H1 (cell line): ENCODE results near the gene AOPEP. TPM values are rescaled to one million over a fixed set of nuclear protein-coding genes. Genes with fewer than 3 reads are reported as not detected.

ENCODE experiments used
- CTCF ChIA-PET: fragments of 300-600 bp; sonication (Branson Sonifier 250); formaldehyde crosslinking; loops from one replicate; lab custom pipeline; 2021; ENCODE audit not compliant: partially characterized antibody; lab: Charles Lee
- POLR2A ChIA-PET: fragments of 300-600 bp; sonication (Branson Sonifier 250); formaldehyde crosslinking; loops from one replicate; lab custom pipeline; 2021; ENCODE audit warnings: inconsistent platforms; ENCODE audit not compliant: partially characterized antibody; lab: Charles Lee
- DNase-seq, 2 experiments: peaks; one replicate each; pipeline versions ENCODE4 v3.0.0 to v3.0.0-alpha.2; 2010 to 2022; ENCODE audit warnings: low spot score in 2 of 2, low read depth in 1 of 2, mixed read lengths in 1 of 2
- FAIRE-seq: peaks from 2 replicates; lab custom pipeline; 2011; peaks lifted over from hg19 to GRCh38; lab: Jason Lieb, UNC
- H2AFZ ChIP-seq: 2 replicates; pipeline ENCODE4 v1.8.1; 2012; ENCODE audit warnings: low read length, inconsistent platforms
- H2AK5ac ChIP-seq: 2 replicates; pipeline ENCODE4 v1.6.1; 2013; ENCODE audit warnings: low read depth, low read length
- H2BK120ac ChIP-seq: replicated peaks from 2 replicates; pipeline ENCODE3; 2013; ENCODE audit warnings: low read depth, low read length, inconsistent platforms
- H2BK12ac ChIP-seq: 2 replicates; pipeline ENCODE4 v1.6.1; 2013; ENCODE audit warnings: low read depth, low read length
- H2BK15ac ChIP-seq: 2 replicates; pipeline ENCODE4 v1.6.1; 2013; ENCODE audit warnings: low read length
- H2BK20ac ChIP-seq: 2 replicates; pipeline ENCODE4 v1.6.1; 2013; ENCODE audit warnings: low read length
- H2BK5ac ChIP-seq: 2 replicates; pipeline ENCODE4 v1.6.1; 2013; ENCODE audit warnings: low read depth, low read length
- H3K14ac ChIP-seq: 2 replicates; pipeline ENCODE4 v1.6.1; 2013; ENCODE audit warnings: inconsistent platforms; ENCODE audit not compliant: insufficient read length
- H3K18ac ChIP-seq: 2 replicates; pipeline ENCODE4 v1.6.1; 2013; ENCODE audit warnings: low read length; ENCODE audit errors: extremely low read depth
- H3K23ac ChIP-seq: 2 replicates; pipeline ENCODE4 v1.6.1; 2013; ENCODE audit warnings: inconsistent platforms; ENCODE audit not compliant: insufficient read length
- H3K23me2 ChIP-seq: 2 replicates; pipeline ENCODE4 v1.6.1; 2013; ENCODE audit warnings: low read depth, low read length
- H3K27ac ChIP-seq: 2 replicates; pipeline ENCODE4 v1.6.1; 2011; ENCODE audit warnings: low read depth, low read length, inconsistent platforms
- H3K27me3 ChIP-seq, 4 experiments: replicated peaks in 1 of 4; 1 replicate in 1 of 4; 2 replicates in 3 of 4; pipeline versions ENCODE4 v1.6.1 to v1.8.1; 2011 to 2013; ENCODE audit warnings: low read length in 3 of 4, mild to moderate bottlenecking in 3 of 4, inconsistent platforms in 2 of 4, mixed read lengths in 2 of 4, moderate library complexity in 1 of 4; ENCODE audit not compliant: control insufficient read depth in 3 of 4, insufficient read depth in 3 of 4; ENCODE audit errors: extremely low read depth in 1 of 4
- H3K36me3 ChIP-seq, 4 experiments: 2 replicates each; pipeline versions ENCODE4 v1.6.1 to v1.8.1; 2011 to 2013; ENCODE audit warnings: mild to moderate bottlenecking in 4 of 4, low read length in 3 of 4, moderate library complexity in 2 of 4, control low read depth in 1 of 4, inconsistent platforms in 1 of 4; ENCODE audit not compliant: insufficient read depth in 4 of 4, control insufficient read depth in 2 of 4
- H3K4ac ChIP-seq: replicated peaks from 2 replicates; pipeline ENCODE3; 2013; ENCODE audit warnings: low read length, low read depth, mixed read lengths, inconsistent platforms; ENCODE audit not compliant: insufficient read length
- H3K4me1 ChIP-seq, 4 experiments: replicated peaks in 1 of 4; 1 replicate in 1 of 4; 2 replicates in 3 of 4; pipeline versions ENCODE4 v1.6.1 to v1.8.1; 2011 to 2013; ENCODE audit warnings: low read length in 3 of 4, inconsistent platforms in 2 of 4, mixed read lengths in 1 of 4; ENCODE audit not compliant: insufficient read depth in 4 of 4, control insufficient read depth in 3 of 4
- H3K4me2 ChIP-seq, 2 experiments: 2 replicates each; pipeline versions ENCODE4 v1.6.1 to v1.8.1; 2011 to 2013; ENCODE audit warnings: low read depth in 2 of 2, low read length in 2 of 2, control low read depth in 1 of 2, inconsistent platforms in 1 of 2, mild to moderate bottlenecking in 1 of 2; ENCODE audit not compliant: insufficient read depth in 1 of 2
- H3K4me3 ChIP-seq, 4 experiments: fragments of 200-600, 300-600 bp in 1 of 4; sonication (generic), shearing (Covaris generic), sonication (Bioruptor Twin) in 1 of 4; 2 replicates each; pipeline versions ENCODE4 v1.5.1 to v1.8.1; 2011 to 2016; ENCODE audit warnings: low read length in 4 of 4, low read depth in 3 of 4, control low read depth in 2 of 4, inconsistent platforms in 2 of 4, mild to moderate bottlenecking in 2 of 4, mixed read lengths in 1 of 4, moderate library complexity in 1 of 4; ENCODE audit not compliant: insufficient read depth in 2 of 4; ENCODE audit errors: extremely low read depth in 1 of 4
- H3K56ac ChIP-seq: replicated peaks from 2 replicates; pipeline ENCODE3; 2013; ENCODE audit warnings: low read depth, mild to moderate bottlenecking, mixed read lengths, low read length, inconsistent platforms; ENCODE audit not compliant: insufficient read length
- H3K79me1 ChIP-seq: 2 replicates; pipeline ENCODE4 v1.6.1; 2013; ENCODE audit warnings: low read depth, low read length, control low read depth
- H3K79me2 ChIP-seq, 2 experiments: 2 replicates each; pipeline versions ENCODE4 v1.6.1 to v1.8.1; 2012 to 2013; ENCODE audit warnings: low read length in 2 of 2, mild to moderate bottlenecking in 2 of 2, inconsistent platforms in 1 of 2; ENCODE audit not compliant: insufficient read depth in 2 of 2, control insufficient read depth in 1 of 2
- H3K9ac ChIP-seq, 4 experiments: replicated peaks in 1 of 4; 1 replicate in 1 of 4; 2 replicates in 3 of 4; pipeline versions ENCODE4 v1.6.1 to v1.8.1; 2011 to 2013; ENCODE audit warnings: low read depth in 3 of 4, low read length in 3 of 4, control low read depth in 2 of 4, mild to moderate bottlenecking in 2 of 4, moderate library complexity in 2 of 4, inconsistent platforms in 1 of 4; ENCODE audit errors: extremely low read depth in 1 of 4
- H3K9me3 ChIP-seq, 2 experiments: 2 replicates each; pipeline versions ENCODE4 v1.6.1 to v1.8.1; 2012 to 2013; ENCODE audit warnings: mild to moderate bottlenecking in 2 of 2, moderate library complexity in 2 of 2, control low read depth in 1 of 2, inconsistent platforms in 1 of 2, low read depth in 1 of 2, low read length in 1 of 2, mixed read lengths in 1 of 2; ENCODE audit not compliant: insufficient read depth in 2 of 2
- H4K20me1 ChIP-seq, 2 experiments: replicated peaks in 1 of 2; 2 replicates each; pipeline versions ENCODE3 to v1.8.1; 2011 to 2013; ENCODE audit warnings: inconsistent platforms in 2 of 2, low read length in 2 of 2, mild to moderate bottlenecking in 1 of 2; ENCODE audit not compliant: insufficient read depth in 2 of 2, control insufficient read depth in 1 of 2
- H4K5ac ChIP-seq: 2 replicates; pipeline ENCODE4 v1.6.1; 2013; ENCODE audit warnings: low read length, low read depth, mixed read lengths, inconsistent platforms; ENCODE audit not compliant: insufficient read length
- H4K8ac ChIP-seq: 2 replicates; pipeline ENCODE4 v1.8.0; 2013; ENCODE audit warnings: mild to moderate bottlenecking, moderate library complexity, low read length, inconsistent platforms; ENCODE audit not compliant: insufficient read depth; ENCODE audit errors: extremely low read depth
- H4K91ac ChIP-seq: replicated peaks from 2 replicates; pipeline ENCODE3; 2013; ENCODE audit warnings: low read length, mixed read lengths, inconsistent platforms; ENCODE audit not compliant: insufficient read length
- BRCA1 ChIP-seq: IDR thresholded peaks from 2 replicates; pipeline ENCODE4 v1.6.1; 2012; ENCODE audit warnings: low read depth, low read length, improper control_type of control experiment
- CBX5 ChIP-seq: fragments of 300-800, 300-1000 bp; sonication (generic); IDR thresholded peaks from 2 replicates; pipeline ENCODE4 v1.7.1; 2016; ENCODE audit warnings: antibody characterized with exemption, low read length, low read depth
- JUN ChIP-seq: IDR thresholded peaks from 2 replicates; pipeline ENCODE4 v1.6.1; 2011; ENCODE audit warnings: low read depth, mild to moderate bottlenecking, improper control_type of control experiment, low read length
- NANOG ChIP-seq: IDR thresholded peaks from 2 replicates; pipeline ENCODE4 v1.6.1; 2011; ENCODE audit warnings: low read length, low read depth, mild to moderate bottlenecking, inconsistent platforms; ENCODE audit not compliant: insufficient read depth, poor library complexity, severe bottlenecking
- SP1 ChIP-seq: IDR thresholded peaks from 2 replicates; pipeline ENCODE4 v1.6.1; 2011; ENCODE audit warnings: low read depth, low read length
- TAF7 ChIP-seq: optimal IDR thresholded peaks from 2 replicates; pipeline ENCODE3; 2011; ENCODE audit warnings: low read depth, mild to moderate bottlenecking, inconsistent platforms, low read length, moderate library complexity, borderline replicate concordance
- TEAD4 ChIP-seq: IDR thresholded peaks from 2 replicates; pipeline ENCODE4 v1.6.1; 2012; ENCODE audit warnings: low read depth, low read length, inconsistent platforms, mixed read lengths
- ZNF274 ChIP-seq: IDR thresholded peaks from 2 replicates; pipeline ENCODE4 v1.7.0; 2012; ENCODE audit warnings: low read length, borderline replicate concordance; ENCODE audit errors: extremely low read depth
- WGBS, 2 experiments: shearing (Covaris generic) in 1 of 2; methylation state at CpG; one replicate each; pipeline versions ENCODE4 v1.1.6 to v1.1.7; 2013 to 2015; ENCODE audit warnings: low lambda C conversion rate in 2 of 2, mixed read lengths in 2 of 2, inconsistent platforms in 1 of 2, low coverage in 1 of 2, missing lambda C conversion rate in 1 of 2; ENCODE audit not compliant: insufficient replicate concordance in 2 of 2, insufficient coverage in 1 of 2, insufficient read length in 1 of 2; ENCODE audit errors: extremely low coverage in 1 of 2, missing lambda C conversion rate in 1 of 2; 5-methylcytosine and 5-hydroxymethylcytosine counted together
- polyA plus RNA-seq, 7 experiments: library from polyadenylated mRNA; depleted of rRNA in 3 of 7; stranded (reverse) in 5 of 7; unstranded in 2 of 7; fragments of >200 nt in 5 of 7; fragments of 200-250 nt in 2 of 7; gene quantifications; 1 replicate in 5 of 7; 2 replicates in 1 of 7; 4 replicates in 1 of 7; pipeline versions ENCODE4 v1.2.1 to v1.2.3, GENCODE V29; 2011 to 2013; ENCODE audit warnings: missing spikeins in 2 of 7, mixed read lengths in 2 of 7
- total RNA-seq: library from RNA; stranded (reverse); fragmentation: NEBNext Ultra II Directional; extraction: Animal tissue kit (Norgen Biotek cat#: 25700); gene quantifications from 2 replicates; pipeline ENCODE4 v1.2.1, GENCODE V29; 2021

AOPEP gene
- total and polyA plus RNA-seq, 2 of the 8 experiments (the other 6 are each of a cell fraction or from before 2014, with no cell fraction given) = 6.1 to 14.3 TPM

DNA sequence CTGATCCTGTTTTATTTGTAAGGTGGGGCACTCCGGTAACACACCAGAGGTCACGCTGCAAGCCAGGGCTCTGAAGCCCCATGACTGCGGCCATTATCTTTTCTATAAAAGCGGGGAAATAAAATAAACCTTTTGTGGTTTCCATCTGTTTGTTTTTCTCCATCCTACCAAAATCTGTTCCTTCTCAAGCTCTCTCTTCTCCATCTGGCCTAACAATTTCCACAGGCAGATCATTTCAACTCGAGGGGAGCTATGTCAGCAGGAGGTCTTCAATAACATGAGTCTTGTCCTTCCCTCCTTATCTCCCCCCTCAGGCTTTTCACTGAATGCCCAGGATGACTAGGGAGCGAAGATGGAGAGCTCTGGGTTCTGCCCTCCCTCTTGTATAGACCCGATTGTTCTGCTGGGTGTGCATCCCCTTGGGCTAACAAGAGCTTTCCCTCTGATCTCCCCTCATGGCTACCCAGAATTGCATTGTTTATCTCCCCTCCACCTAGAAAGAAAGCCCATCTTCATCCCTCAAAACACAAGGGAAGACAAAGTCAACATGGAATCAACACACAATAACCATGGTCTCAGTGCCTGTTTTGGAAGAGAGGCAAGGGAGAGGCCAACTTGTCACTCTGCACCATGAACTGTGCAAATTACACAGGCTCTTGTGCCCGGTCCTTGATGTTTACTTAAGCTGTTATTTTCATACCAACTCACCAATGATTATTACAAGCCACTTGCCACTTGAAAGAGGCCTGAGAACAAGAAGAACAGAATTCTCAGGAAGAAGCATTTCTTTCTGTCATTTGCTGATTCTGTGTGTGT is 403.2 kb downstream of the AOPEP start:
- no peak for FAIRE-seq
- Histone ChIP-seq H4K91ac (peak overlapping the region; percentile 86), H3K18ac (peak overlapping the region; percentile 22; the same call in 1 of the 2 replicates), H3K9ac (no peak overlapping the region), H2BK20ac (0 out of 2 replicates have a peak overlapping the region, but pooled peaks have one; percentile 11), H3K4me1 (peaks cover 5 to 26% (median 12%) of the 10 kb centered on the region in 4 experiments), H3K9me3 (no peaks in the 10 kb centered on the region), H3K4ac (no peak overlapping the region), H3K23me2 (no peaks in the 10 kb centered on the region), H4K5ac (no peak overlapping the region), H3K23ac (no peak overlapping the region), H3K4me3 (peak overlapping the region in 1 of 4 experiments; percentile 44; a peak in 1 of 8 replicates), H2BK15ac (no peak overlapping the region), H4K8ac (no peak overlapping the region), H2AFZ (no peak overlapping the region), H3K79me2 (no peaks in the 10 kb centered on the region), H2BK120ac (peak overlapping the region; percentile 75), H3K14ac (no peak overlapping the region), H3K36me3 (no peaks in the 10 kb centered on the region), H3K4me2 (peak overlapping the region in 1 of 2 experiments; percentile 64; a peak in 1 of 4 replicates), H2BK12ac (no peak overlapping the region), H4K20me1 (no peaks in the 10 kb centered on the region), H3K56ac (no peak overlapping the region), H2BK5ac (peak overlapping the region; percentile 49; the same call in 1 of the 2 replicates), H3K79me1 (no peaks in the 10 kb centered on the region), H3K27me3 (no peaks in the 10 kb centered on the region), H2AK5ac (no peak overlapping the region), H3K27ac (no peak overlapping the region)
- WGBS, 2 experiments = 78% methylated on average over 8 of the region's 8 CpGs; no CpG with 5 or more reads in 1 of the 2 experiments
- ChIA-PET POLR2A (interaction anchor here (1.3 kb wide), 1 partner anchor 12 kb away, joined by 3 read pairs; no protein-coding TSS in a partner anchor), CTCF (interaction anchor here (0.6 to 13.7 kb wide), 22 partner anchors 9 to 575 kb away, joined by 3 to 209 read pairs (median 8); partner anchors contain the start of gene PCAT7)
- no peak for DNase-seq
- no peak for TF ChIP-seq NANOG
- TF ChIP-seq BRCA1 = no peak
- TF ChIP-seq TEAD4 = no peak
- no peak for TF ChIP-seq ZNF274
- no peak for TF ChIP-seq CBX5
- no peak for TF ChIP-seq SP1
- TF ChIP-seq TAF7 = no peak
- TF ChIP-seq JUN = no peak
